NCI-H510A (cell line): ENCODE data around the gene CERS6.

ENCODE experiments used
- DNase-seq: peaks from one replicate; lab custom pipeline; 2025; lab: John Stamatoyannopoulos, UW

Gene CERS6

DNA sequence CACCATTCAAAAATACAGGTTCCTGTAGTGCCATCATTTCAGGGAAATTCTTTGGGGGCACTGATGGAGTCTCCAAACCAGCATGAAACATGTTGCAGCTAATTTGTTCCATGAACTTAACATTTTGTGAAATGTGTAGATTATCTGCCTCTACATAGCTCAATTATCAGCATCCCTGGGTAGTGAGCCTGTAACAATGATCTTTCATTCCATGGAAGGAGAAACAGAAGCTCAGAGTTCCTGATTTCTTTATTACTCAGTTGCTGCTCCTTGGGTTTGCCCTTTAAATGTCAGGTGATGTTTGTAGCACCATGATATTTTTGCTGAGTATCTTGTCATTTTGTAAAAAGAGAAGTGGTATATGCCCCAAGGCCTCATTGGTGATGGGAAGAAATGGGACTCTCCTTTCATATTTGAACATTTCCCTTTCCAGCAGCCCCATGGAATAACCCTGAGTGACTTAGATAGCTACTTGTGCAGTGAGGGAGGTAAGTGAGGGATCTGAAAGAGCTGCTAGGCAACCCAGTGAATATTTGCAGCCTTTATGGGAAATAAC is 146.9 kb downstream of the CERS6 start:
- DNase-seq: no peak

DNA sequence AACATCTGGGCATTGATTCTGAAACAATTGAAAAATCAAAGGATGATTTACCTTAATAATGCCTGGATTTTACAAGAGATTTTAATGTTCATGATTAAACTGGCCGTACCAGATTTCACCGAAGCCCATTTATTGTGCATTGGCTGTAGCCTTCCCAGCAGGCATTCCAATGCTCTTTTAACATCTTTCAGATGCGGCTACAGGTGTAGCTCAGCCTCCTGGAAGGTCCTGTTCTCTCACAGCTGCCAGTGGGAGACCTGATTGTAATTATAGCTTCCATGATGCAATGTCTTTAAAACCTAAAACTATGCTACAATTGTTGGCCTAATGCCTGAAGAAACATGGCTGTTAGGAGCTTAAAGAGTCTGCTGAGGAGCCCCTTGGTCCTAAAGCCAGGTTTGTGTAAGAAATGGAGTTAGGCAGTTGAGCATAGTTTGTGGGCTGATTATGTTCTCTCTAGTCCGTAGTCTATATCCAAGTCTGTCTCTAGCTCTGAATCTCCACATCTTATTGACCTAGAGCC is 147.4 kb downstream of the CERS6 start:
- DNase-seq: no peak

DNA sequence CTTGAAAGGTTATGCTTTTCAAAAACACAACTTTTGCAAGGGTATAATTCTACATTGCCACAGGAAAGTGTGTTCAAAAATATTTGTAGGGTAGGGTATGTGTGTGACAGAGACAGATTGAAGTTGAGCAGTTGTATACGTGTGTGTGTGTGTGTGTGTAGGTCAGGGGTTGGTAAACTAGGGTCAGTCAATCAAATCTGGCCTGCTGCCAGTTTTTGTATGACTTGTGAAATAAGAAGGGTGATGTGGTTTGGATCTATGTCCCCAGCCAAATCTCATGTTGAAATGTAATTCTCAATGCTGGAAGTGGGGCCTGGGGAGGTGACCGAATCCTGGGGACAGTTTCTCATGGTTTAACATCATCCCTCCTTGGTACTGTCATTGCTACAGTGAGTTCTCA is 148.2 kb downstream of the CERS6 start:
- no peak for DNase-seq

DNA sequence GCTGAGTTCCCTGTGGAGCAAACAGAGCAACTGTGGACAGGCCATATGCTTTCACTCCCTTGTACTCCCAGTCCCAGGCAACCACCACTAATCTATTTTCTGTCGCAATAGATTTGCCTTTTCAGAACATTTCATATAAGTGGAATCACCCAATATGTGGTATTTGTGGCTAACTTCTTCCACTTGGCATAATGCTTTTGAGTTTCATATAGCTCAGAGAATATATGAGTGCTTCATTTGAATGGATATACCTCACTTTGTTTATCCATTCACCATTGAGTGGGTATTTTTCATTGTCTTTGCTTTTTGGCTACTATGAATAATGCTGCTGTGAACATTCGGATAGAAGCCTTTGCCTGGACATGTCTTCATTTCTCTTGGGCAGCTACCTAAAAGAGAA is 151.9 kb downstream of the CERS6 start:
- no peak for DNase-seq

DNA sequence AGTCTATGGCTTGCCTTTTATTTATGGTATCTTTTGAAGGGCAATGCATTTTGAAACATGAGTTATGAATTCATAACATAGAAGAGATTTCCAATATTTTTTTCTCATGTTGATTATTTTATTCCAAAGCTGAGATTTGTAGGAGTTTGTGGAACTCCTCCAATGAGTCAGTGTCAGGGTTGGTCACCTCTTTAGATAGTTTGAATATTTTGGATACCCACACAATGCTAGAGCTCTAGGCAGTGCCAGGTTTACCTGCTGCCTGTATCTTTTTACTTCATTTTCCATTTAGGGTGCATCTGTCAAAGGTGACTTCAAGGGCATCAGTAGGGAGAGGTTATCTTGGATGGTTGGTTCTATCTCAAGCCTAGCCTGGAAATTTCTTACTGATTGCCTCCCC is 152.7 kb downstream of the CERS6 start:
- DNase-seq: no peak

DNA sequence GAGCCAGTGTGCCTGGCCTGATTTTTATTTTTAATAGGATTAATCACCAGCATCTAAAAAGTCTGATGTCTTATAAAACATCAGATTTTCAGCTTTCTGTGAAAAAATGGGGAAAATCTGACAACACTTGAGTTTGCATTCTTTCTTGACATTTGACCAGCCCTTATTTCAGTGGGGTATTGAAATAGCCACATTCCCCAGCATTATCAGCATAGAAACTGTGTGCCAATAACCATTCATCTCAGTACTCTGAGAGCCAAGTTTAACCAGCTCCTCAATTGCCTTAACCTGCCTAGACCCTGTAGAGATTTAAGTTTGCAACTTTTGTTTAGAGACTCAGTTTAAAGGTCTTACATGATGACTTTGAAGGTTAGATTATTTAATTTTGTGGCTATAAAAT is 155.0 kb downstream of the CERS6 start:
- DNase-seq: no peak

DNA sequence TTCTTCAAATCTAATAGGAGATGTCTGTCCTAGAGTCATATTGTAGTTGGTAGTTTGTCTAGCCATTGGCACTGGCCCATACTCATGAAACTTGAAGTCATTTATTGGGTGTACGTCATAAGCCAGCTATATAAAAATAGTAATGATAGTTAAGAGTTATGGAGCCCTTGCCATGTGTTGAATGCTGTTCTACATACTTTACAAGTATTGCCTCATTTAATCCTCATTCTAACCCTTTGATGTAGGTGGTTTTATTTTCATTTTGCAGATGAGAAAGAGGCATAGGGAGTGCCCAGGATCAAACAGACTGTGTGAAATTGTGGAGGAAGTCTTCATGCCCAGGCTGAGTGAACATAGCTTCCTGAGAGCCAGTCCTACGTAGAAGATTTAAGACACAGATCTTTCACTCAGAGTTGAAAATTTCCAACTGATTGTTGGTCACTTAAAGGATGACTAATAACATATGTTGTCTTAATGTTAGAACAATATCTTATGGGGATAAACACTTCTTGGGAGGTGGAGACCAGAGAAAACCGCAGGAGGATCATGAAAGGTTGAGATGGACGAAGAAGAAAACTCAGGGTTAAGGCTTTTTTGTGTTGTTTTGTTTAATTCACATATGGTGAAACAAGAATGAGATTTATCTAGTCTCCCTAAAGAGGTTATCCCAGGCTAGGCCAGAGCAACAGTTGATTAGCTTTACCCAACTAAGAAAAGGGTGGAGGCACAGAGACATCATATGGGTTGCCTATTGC is 156.0 kb downstream of the CERS6 start:
- DNase-seq: no peak

DNA sequence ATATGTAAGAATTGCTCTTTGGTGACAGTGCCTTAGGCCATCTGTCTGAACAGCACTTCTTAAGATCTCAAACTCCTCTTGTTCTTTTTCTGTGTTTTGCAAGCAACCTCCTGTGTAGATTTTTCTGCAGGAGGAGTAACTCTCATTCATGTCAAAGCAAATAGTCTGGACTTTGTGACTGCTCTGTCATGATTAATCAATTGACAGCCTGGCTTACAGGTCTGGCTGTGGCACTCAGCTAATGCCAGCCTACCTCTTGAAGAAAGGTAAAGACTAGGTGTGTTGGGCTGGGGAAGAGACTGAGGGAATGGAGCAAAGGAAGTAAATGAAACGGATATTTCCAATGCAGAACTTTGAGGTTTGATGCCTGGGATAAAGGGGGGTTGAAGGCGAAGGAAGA is 156.6 kb downstream of the CERS6 start:
- DNase-seq: no peak

DNA sequence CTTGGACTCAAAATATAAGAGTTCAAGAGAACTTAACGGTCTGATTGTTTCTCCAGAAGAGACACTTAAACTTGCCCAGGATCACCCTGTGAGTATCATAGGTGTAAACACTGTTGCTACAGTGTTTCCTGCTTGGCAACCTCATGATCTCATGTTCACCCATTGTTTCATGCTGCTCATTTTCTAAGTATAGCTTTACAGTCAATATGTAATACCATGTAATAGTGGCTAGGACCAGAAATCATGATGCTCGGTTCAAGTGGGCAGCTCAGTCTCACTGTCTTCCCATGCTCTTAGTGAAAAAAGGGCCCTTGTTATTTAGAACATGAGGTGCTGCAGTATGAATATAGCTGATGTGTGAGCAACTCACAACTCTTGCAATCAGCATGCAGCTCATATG is 157.5 kb downstream of the CERS6 start:
- DNase-seq: no peak

DNA sequence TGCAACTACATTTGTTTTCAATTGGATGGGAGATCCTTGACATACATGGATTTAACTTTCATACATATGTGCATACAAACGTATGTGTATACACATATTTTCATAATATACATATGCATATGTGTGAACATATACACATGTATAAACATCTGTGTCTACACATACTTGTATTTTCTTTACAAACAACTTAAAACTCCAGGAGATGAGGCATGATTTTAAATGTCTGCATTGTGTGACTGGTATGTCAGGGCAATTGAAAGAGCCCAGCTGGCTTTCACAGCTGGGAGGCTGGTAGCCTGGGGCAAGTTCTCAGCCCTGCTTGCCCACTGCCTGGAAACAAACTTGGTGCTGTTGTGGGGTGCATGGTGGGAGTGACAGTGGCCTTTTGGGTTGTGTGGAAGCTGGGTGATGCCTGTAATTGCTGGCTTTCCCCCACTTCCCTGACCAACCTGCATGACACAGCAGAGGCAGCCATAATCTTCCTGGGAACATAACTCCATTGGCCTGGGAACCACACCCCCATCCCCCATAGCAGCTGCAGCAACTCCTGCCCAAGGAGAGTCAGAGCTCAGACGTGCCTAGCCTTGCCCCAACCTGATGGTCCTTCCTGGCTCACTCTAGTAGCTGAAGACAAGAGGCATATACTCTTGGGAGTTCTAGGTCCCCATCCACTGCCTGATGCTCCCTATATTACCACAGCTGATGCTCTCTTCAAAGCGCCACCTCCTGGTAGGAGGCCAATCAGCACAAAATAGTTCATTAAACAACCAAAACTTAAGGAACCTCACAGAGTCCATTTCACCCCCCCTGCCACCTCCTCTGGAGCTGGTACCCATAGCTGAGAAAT is 158.3 kb downstream of the CERS6 start:
- no peak for DNase-seq

DNA sequence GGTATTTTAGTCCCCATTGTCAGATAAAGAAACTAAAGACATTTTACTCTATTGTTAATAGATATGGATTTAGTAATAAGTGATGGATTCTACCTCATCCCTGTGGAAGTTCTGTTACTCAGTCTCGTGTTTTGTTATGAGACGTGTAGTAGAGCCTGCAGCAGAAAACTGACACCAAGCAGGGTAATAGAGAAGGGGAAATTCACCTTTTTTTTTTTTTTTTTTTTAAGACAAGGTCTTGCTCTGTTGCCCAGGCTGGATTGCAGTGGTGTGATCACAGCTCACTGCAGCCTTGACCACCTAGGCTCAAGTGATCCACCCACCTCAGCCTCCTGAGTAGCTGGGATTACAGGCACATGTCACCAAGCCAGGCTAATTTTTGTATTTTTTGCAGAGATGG is 164.5 kb downstream of the CERS6 start:
- DNase-seq: no peak

DNA sequence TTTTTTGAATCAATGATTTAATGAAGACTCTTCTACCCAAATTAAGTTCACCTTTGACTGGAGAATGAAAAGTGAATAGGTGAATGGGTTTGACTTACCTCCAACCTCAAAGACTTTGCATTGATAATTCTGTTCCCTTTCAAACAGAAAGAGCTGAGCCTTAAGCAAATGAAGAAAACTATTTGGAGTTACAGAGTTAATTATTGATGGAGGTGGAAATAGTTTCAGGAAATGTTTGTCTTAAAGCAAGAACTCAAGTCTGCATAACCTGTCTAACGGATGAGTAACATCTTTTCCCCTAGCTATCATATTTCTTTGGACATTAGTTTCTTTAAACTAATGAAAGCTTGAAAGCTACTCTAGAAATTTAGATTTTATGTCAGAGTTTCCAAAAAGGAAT is 166.5 kb downstream of the CERS6 start:
- DNase-seq: no peak

DNA sequence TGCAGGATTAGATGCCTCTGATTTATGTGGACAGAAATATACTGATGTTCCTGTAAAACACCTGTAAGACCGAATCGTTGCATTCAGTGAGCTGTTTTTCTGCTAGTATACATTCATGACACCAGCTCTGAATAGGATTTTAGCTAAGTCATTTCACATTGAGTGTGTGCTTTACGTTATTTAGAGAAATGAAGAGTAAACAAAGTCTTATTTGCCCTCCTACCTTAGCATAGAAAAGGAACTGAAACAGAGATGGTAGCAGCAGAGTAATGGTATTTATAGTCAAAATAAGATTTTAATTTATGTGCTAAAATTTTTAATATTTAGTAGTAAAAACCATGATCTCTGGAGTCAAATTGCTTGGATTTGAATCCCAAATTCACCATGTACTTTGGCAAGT is 168.0 kb downstream of the CERS6 start:
- no peak for DNase-seq

DNA sequence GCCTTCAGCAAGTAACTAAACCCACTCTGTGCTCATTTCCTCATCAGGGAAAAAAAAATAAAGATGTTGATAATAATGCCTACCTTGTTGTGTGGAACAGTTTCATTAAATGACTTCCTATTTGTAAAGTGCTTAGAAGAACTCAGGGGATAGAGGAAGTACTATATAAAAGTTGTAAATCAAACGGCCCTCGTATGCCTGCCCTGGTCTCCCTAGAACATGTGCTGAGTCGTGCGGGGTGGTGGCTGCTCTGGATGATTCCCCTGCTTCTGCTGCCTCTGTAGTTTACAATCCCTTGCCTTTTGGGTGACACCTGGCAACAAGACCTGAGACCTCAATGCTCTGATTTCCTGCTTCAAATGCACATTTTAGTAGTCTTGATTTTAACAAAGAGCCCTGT is 170.0 kb downstream of the CERS6 start:
- DNase-seq: no peak

DNA sequence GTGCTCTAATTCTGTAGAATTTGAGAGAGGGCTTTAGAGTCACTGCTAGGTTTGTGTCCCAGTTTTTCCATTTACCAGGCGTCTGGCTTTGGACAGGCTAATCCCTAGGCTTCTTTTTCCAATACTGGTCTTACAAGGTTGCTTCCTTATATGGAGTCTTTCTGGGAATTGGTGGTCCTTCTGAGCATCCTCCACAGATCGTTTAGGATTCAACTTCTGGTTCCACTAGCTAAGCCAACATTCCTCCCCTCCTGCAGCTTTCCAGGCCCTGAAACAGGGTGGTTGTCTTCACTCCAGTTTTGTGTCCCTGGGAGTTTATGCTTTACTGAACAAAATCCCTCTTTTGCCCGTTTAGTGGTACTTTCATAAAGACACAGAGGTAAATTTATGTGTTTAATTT is 170.6 kb downstream of the CERS6 start:
- no peak for DNase-seq

DNA sequence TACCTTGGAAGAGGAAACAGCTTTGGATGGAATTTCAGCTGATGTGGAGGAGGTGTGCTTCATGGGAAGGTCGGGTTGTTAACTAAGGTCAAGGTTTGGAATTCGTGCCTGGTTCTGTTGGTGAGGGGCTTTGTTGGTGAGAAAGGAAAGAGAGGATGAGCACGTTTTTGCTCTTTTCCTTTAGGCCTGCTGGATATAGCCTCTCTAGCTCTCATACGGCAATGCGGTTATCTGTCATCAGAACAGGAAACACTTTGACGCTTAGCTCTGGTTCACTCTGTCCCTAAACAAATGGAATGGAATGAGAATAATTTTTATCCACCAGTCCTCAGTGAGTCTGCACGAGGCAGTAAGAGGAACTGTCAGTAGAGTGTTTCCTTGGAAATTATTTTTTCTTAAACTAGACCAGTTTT is 176.6 kb downstream of the CERS6 start:
- no peak for DNase-seq

DNA sequence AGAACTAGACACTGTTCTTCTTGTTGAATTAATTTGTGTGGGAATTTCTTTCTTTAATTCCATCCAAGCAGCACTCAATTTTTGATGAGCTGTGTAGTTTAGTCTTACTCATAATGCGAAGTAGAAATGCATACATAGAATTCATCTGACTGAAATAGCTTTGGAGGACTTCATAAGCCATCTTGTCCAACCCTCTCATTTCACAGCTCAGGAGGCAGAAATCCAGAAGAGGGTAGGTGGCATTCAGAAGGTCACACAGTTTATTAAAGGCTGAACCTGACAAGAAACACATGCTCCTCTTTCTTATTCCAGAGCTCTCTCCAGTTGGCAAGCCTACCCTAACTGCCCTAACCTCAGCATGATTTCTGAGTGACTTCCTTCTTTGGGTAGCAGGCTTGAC is 177.1 kb downstream of the CERS6 start:
- no peak for DNase-seq

DNA sequence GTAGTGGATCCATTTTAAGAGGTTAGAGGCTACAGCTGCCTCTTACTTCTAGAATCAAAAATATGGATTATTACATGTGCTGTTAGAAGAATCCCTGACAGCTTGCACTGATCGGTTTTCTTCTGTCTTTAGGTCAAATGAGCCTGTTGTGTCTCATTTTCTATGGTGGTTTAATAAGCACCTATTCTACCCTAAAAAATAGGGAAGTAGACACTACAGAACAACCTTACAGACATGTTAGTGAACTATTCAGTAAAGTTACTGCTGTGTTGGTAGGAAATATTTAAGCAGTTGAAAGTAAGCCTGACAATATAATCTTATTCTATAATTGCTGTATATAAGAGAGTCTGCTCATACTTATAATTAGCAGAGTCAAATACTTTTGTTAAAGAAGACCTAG is 177.8 kb downstream of the CERS6 start:
- no peak for DNase-seq

DNA sequence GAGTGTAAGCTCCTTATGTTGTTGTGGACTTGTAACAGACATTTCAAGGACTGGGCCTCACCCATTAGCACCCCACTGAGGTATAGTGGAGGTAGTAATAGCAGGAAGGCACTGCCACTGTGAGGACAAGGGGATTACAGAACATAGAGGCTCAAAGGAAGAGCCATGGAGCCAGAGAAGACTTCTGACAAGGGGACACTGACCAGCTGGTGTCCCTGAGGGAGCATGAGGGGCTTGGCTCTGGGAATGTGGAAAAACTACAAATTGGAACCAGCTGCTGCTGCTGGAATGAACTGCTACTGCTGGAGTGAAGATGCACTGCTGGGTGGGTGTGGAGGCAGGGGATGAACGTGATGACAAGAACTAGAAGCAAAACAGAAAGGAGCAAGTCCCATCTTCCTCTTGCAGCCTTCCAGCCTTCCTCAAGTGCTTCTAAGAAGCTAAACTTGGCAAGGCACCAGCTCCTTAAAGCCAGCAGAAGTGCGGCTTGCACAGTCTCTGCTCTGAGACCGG is 179.0 kb downstream of the CERS6 start:
- no peak for DNase-seq

DNA sequence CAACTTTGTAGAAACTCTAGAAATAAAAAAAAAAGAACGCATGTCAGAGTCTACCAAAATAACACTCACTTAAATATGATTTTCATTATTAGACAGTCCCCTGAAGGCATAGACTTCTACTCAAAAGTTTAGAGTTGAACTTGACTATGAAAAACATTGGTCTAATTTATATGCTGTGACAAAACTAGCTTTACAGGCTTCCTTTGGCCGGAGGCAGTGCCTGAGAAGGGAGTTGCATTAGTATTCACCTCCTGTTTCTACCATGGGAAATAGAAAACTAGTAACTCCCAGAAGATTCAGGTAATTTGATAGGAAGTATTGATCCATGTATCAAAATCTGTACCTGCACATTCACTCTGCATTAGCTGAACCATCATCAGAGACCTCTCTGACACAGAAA is 182.9 kb downstream of the CERS6 start:
- DNase-seq: no peak

DNA sequence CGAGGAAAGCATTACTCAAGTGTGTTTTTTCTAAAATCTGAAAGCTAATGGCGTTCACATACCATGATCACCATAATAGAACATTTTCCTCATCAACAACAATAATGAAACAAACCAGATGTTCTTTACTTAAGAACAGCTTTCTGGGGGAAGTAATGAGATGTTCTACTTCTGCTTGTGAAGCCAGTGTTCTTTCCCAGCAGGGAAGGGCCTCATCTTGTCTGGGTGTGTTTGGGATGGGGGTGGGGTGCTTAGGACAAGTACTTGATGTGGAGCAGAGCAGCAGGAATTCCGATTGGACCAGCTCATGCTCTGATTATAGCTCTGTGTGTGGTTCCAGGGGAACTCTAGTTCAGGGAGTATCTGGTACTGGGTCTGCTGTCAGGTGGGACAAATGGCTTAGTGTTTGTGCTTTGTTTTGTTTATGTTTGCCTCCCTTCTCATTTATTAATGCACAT is 183.4 kb downstream of the CERS6 start:
- no peak for DNase-seq

DNA sequence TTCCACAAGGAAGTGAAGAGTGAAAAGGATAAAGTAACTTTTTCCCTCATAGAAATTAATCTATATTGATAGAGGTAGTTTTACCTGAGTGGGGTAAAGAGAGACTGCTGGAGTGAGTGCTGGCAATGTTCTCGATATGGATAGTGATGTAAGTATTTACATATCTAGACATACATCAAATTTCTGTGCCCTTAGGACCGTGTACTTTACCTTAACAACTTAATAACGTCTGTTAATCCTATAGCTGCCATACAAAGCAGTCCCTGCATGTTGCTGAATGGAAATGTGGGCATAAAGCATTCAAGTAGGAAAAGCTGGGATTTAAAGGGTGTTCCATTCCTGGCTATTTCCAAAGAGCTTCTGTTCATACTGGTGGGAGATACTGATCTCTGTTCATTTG is 184.0 kb downstream of the CERS6 start:
- DNase-seq: no peak

DNA sequence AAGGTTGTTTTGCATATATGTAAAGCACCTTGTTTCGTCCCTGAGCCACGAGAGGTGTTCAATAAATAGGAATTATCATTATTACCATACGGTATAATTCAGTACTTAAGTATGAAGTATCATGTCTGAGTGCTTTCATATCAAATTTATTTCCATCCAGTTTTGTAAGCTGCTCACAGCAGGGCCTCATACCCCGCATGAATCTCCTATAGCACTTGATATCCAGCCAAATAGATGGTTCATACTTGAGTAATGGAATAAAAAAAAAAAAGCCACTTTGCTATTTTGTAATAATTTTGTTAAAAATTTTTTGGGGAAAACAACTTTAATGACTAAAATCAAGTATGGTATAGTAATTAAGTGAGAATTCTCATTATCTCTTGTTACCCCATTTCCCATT is 185.6 kb downstream of the CERS6 start:
- no peak for DNase-seq
